Lower lobe of right lung (tissue), 2 donors: Measurements from ENCODE around the gene PLCL2. TPM values are rescaled to one million over a fixed set of nuclear protein-coding genes. Genes with fewer than 3 reads are reported as not detected.
"Not testable (repeated sequence)": the region's sequence is repeated elsewhere in the genome, so short reads cannot be mapped to it uniquely, and the experiment has no call there.

Experiments
- ATAC-seq, 2 donors: fragments of 200-7000 bp; cut with Tn5 transposase; one replicate each; pipeline ENCODE4 v1.9.1; 2020 to 2022; ENCODE audit warnings: mild to moderate bottlenecking in 2 of 2, moderate library complexity in 2 of 2
- DNase-seq: peaks from one replicate; pipeline ENCODE4 v3.0.0-alpha.2; 2020
- H3K27ac ChIP-seq: fragments of 200-600 bp; one replicate; pipeline ENCODE4 v1.8.0; 2022
- H3K27me3 ChIP-seq: fragments of 200-600 bp; one replicate; pipeline ENCODE4 v1.8.0; 2022; ENCODE audit warnings: low read depth
- H3K36me3 ChIP-seq: fragments of 200-600 bp; one replicate; pipeline ENCODE4 v1.8.0; 2022; ENCODE audit warnings: mild to moderate bottlenecking
- H3K4me1 ChIP-seq: fragments of 200-600 bp; one replicate; pipeline ENCODE4 v1.8.0; 2022
- H3K4me3 ChIP-seq: fragments of 200-600 bp; one replicate; pipeline ENCODE4 v1.8.0; 2022; ENCODE audit warnings: mild to moderate bottlenecking
- H3K9me3 ChIP-seq: fragments of 200-600 bp; one replicate; pipeline ENCODE4 v1.8.0; 2022
- intact Hi-C: fragments of 100-400 bp; cut with DNase I; formaldehyde crosslinking; loops from one replicate; pipeline ENCODE4 v1.11.0; 2022
- total RNA-seq: library from RNA; stranded (reverse); fragmentation: NEBNext Ultra II Directional; extraction: Animal tissue kit (Norgen Biotek cat#: 25700); gene quantifications from one replicate; pipeline ENCODE4 v1.2.1, GENCODE V29; 2021
- TF ChIP-seq, protein P1 (sequence below): fragments of 200-600 bp; IDR thresholded peaks from one replicate; pipeline ENCODE4 v1.8.0; 2022; ENCODE audit warnings: antibody characterized with exemption, mild to moderate bottlenecking
- donor health status: DM: no; HTN: yes; CAD: no; lungs with severe emphysema.

The PLCL2 gene
- total RNA-seq, 1 donor from 2014 or later: 12.1 TPM

DNA sequence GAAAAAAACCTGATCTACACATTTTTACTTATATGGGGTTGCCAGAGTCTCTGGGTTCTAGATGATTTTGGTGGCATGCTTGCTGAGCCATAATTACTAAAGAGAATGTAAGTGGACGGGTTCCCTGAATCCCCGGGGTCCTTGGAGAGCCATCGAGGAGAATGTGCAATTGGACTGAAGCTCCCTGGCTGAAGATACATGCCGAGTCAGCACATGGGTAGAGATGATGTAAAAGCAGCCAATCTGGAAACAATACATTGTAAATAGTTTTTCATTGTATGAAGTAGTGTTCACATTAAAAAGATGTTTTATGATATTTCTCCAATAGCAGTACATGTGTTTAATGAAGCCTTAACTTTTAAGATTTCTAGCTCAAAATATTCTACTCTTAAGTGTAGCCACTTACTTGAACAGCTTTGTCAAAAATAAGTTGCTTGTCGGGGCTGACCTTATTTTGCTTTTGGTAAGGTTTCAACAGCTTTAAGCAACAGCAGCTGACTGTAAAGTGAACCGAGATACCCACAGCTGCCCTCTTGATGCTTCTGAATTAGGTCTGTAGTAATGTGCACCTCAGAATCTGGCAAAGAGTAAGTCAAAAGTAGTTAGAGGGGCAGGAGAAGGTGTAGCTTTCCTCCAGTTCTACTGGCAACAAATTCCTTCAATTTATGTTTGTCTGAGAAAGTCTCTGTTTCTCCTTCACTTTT is 205.7 kb downstream of the PLCL2 start:
- Histone ChIP-seq H3K27me3 (no peaks in the 10 kb centered on the region), H3K36me3 (no peaks in the 10 kb centered on the region), H3K4me3 (no peak overlapping the region), H3K9me3 (no peaks in the 10 kb centered on the region), H3K4me1 (peaks cover 4% of the 10 kb centered on the region), H3K27ac (no peak overlapping the region)
- intact Hi-C loops: no loop called here
- TF ChIP-seq, protein P1, sequence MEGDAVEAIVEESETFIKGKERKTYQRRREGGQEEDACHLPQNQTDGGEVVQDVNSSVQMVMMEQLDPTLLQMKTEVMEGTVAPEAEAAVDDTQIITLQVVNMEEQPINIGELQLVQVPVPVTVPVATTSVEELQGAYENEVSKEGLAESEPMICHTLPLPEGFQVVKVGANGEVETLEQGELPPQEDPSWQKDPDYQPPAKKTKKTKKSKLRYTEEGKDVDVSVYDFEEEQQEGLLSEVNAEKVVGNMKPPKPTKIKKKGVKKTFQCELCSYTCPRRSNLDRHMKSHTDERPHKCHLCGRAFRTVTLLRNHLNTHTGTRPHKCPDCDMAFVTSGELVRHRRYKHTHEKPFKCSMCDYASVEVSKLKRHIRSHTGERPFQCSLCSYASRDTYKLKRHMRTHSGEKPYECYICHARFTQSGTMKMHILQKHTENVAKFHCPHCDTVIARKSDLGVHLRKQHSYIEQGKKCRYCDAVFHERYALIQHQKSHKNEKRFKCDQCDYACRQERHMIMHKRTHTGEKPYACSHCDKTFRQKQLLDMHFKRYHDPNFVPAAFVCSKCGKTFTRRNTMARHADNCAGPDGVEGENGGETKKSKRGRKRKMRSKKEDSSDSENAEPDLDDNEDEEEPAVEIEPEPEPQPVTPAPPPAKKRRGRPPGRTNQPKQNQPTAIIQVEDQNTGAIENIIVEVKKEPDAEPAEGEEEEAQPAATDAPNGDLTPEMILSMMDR: no peak
- no peak for DNase-seq
- ATAC-seq: no peak

- DNase-seq (no peak), ATAC-seq (no peak)
- Histone ChIP-seq H3K9me3 (no peaks in the 10 kb centered on the region), H3K36me3 (no peaks in the 10 kb centered on the region), H3K27ac (no peak overlapping the region), H3K4me1 (peaks cover 4% of the 10 kb centered on the region), H3K27me3 (no peaks in the 10 kb centered on the region), H3K4me3 (no peak overlapping the region)
- TF ChIP-seq, protein P1: no peak
- intact Hi-C loops: no loop called here
Observed at GRCh38 chr3:17091910-17092582, 207.3 kb downstream of the PLCL2 start.

DNA sequence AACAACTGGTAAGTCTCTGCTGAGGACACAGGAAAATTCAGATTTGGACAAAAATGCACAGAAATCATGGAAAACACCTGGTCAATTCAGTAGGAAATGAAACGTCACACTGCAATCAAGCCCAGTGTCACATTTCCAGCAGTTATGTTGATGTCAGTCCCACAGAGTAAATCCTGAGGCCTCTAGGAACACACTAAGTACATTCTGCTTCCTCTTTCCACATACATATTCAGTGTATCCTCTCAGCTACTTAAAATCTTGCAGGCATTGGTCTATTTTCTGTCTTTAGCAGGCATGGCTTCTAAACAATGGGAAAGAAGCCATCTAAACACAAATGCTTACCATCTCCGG is 207.8 kb downstream of the PLCL2 start:
- Histone ChIP-seq H3K9me3 (no peaks in the 10 kb centered on the region), H3K36me3 (no peaks in the 10 kb centered on the region), H3K27me3 (no peaks in the 10 kb centered on the region), H3K27ac (no peak overlapping the region), H3K4me3 (no peak overlapping the region), H3K4me1 (peaks cover 4% of the 10 kb centered on the region)
- TF ChIP-seq, protein P1: no peak
- no peak for ATAC-seq
- intact Hi-C loops: no loop called here
- no peak for DNase-seq

DNA sequence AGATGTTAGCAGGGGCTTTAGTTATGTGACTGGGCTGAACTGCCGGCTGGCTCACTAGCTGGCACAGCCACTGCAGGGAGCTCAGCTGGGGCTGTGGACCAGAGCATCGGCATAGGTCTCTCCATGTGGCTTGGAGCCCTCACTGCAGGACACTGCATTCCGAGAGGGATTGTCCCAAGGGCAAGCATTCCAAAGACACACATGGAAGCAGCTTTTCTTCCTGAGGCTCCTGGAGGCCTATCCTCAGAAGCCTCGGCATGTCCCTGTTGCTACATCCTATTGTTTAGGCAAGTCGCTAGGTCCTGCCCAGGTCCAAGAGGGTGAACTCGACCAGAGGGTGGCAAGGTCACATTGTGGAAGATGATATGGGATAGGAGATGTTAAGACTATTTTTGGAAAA is 209.8 kb downstream of the PLCL2 start:
- intact Hi-C loops: no loop called here
- H3K4me3 ChIP-seq: no peak overlapping the region
- TF ChIP-seq, protein P1: no peak

DNA sequence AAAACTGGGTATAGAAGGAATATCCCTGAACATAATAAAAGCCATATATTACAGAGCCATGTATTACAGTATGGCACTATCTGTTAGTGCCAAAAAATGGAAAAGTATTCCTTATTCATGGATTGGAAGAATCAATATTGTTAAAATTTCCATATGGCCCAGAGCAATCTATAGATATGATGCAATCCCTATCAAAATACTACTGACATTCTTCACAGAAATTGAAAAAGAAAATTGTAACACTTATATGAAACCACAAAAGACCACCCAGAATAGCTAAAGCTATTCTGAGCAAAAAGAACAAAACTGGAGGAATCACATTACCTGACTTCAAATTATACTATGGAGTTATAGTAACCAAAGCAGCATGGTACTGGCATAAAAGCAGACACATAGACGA is 218.8 kb downstream of the PLCL2 start:
- no peak overlapping the region for H3K27ac ChIP-seq
- H3K36me3 ChIP-seq: no peaks in the 10 kb centered on the region
- H3K27me3 ChIP-seq: no peaks in the 10 kb centered on the region
- H3K4me3 ChIP-seq: no peak overlapping the region
- no peak for DNase-seq
- intact Hi-C loops: no loop called here
- H3K9me3 ChIP-seq: no peaks in the 10 kb centered on the region
- TF ChIP-seq, protein P1: no peak
- H3K4me1 ChIP-seq: no peaks in the 10 kb centered on the region
- no peak for ATAC-seq

More for the DNA sequence above, 209.8 kb downstream of the PLCL2 start:
- Histone ChIP-seq H3K27me3 (no peaks in the 10 kb centered on the region), H3K27ac (no peak overlapping the region), H3K9me3 (no peaks in the 10 kb centered on the region), H3K4me1 (no peaks in the 10 kb centered on the region), H3K36me3 (no peaks in the 10 kb centered on the region)
- DNase-seq (no peak), ATAC-seq (no peak)

- intact Hi-C loops, DNase-seq, H3K27me3 ChIP-seq, H3K36me3 ChIP-seq, H3K4me1 ChIP-seq, ATAC-seq, H3K4me3 ChIP-seq, H3K9me3 ChIP-seq, H3K27ac ChIP-seq: not testable (repeated sequence)
Observed at GRCh38 chr3:17106801-17107200, 222.0 kb downstream of the PLCL2 start.
